Activated naive CD4-positive, alpha-beta T cell treated with anti-CD3 and anti-CD28 coated beads for 36 hours (primary cell): ENCODE results near the gene H6PD. TPM values are rescaled to one million over a fixed set of nuclear protein-coding genes. Genes with fewer than 3 reads are reported as not detected.

Experiments
- CTCF ChIA-PET: fragments of 350-600 bp; sonication (Branson Sonifier 250); formaldehyde crosslinking; loops from one replicate; lab custom pipeline; 2021; ENCODE audit warnings: antibody characterized with exemption; lab: Charles Lee
- DNase-seq: peaks from one replicate; pipeline ENCODE4 v3.0.0-alpha.2; 2020
- H3K27ac Mint-ChIP-seq: one replicate; pipeline ENCODE4 v1.8.0; 2021; ENCODE audit warnings: mild to moderate bottlenecking, mixed read lengths
- H3K27me3 Mint-ChIP-seq: one replicate; pipeline ENCODE4 v1.8.0; 2021; ENCODE audit warnings: low read depth, mixed read lengths
- H3K36me3 Mint-ChIP-seq: one replicate; pipeline ENCODE4 v1.8.0; 2021; ENCODE audit warnings: low read depth, mixed read lengths
- H3K4me1 Mint-ChIP-seq: one replicate; pipeline ENCODE4 v1.8.0; 2021; ENCODE audit warnings: low read depth, mixed read lengths
- H3K4me3 Mint-ChIP-seq: one replicate; pipeline ENCODE4 v1.8.0; 2021; ENCODE audit warnings: mild to moderate bottlenecking, moderate library complexity, mixed read lengths
- H3K9me3 Mint-ChIP-seq: one replicate; pipeline ENCODE4 v1.8.0; 2021; ENCODE audit warnings: mixed read lengths
- intact Hi-C: fragments of 100-400 bp; cut with micrococcal nuclease; formaldehyde crosslinking; loops from one replicate; pipeline ENCODE4 v1.15.1; 2023
- total RNA-seq, 2 experiments: library from RNA; stranded (reverse); gene quantifications; one replicate each; pipeline ENCODE4 v1.2.3, GENCODE V29; 2021

H6PD gene
- total RNA-seq, 2 experiments from 2014 or later = 7.8 to 8.3 TPM

- H3K4me1 Mint-ChIP-seq = peaks cover 18% of the 10 kb centered on the region
- no peaks in the 10 kb centered on the region for H3K36me3 Mint-ChIP-seq
- no peak for DNase-seq
- no peak overlapping the region for H3K4me3 Mint-ChIP-seq
- CTCF ChIA-PET = interaction anchor here (1.1 to 4.6 kb wide), 5 partner anchors 9 to 293 kb away, joined by 3 to 45 read pairs (median 4); no protein-coding TSS in a partner anchor
- intact Hi-C loops = loop anchor here (5.0 kb wide), 1 partner anchor 190 kb away; no protein-coding TSS in a partner anchor
- H3K27ac Mint-ChIP-seq = peak overlapping the region; percentile 47
- no peaks in the 10 kb centered on the region for H3K9me3 Mint-ChIP-seq
- H3K27me3 Mint-ChIP-seq = peaks cover 48% of the 10 kb centered on the region
Observed at GRCh38 chr1:9197186-9198099, 37.1 kb upstream of the H6PD start.

- H3K4me1 Mint-ChIP-seq = peaks cover 28% of the 10 kb centered on the region
- DNase-seq = no peak
- H3K4me3 Mint-ChIP-seq = no peak overlapping the region
- H3K36me3 Mint-ChIP-seq = no peaks in the 10 kb centered on the region
- no peak overlapping the region for H3K27ac Mint-ChIP-seq
- no peaks in the 10 kb centered on the region for H3K9me3 Mint-ChIP-seq
- intact Hi-C loops = loop anchor here (5.0 kb wide), 1 partner anchor 191 kb away; no protein-coding TSS in a partner anchor
- CTCF ChIA-PET = interaction anchor here (4.6 kb wide), 1 partner anchor 89 kb away, joined by 45 read pairs; no protein-coding TSS in a partner anchor
- peaks cover 61% of the 10 kb centered on the region for H3K27me3 Mint-ChIP-seq
Observed at GRCh38 chr1:9198538-9199361, 35.8 kb upstream of the H6PD start.

GRCh38 chr1:9200441-9200840, 34.1 kb upstream of the H6PD start:
- H3K4me1 Mint-ChIP-seq = peaks cover 30% of the 10 kb centered on the region
- H3K27ac Mint-ChIP-seq = no peak overlapping the region
- CTCF ChIA-PET = interaction anchor here (0.9 to 1.8 kb wide), 4 partner anchors 18 to 89 kb away, joined by 3 to 8 read pairs (median 4); no protein-coding TSS in a partner anchor
- intact Hi-C loops = no loop called here
- DNase-seq = no peak
- no peaks in the 10 kb centered on the region for H3K36me3 Mint-ChIP-seq
- no peaks in the 10 kb centered on the region for H3K9me3 Mint-ChIP-seq
- H3K27me3 Mint-ChIP-seq = peaks cover 66% of the 10 kb centered on the region
- no peak overlapping the region for H3K4me3 Mint-ChIP-seq

- intact Hi-C loops = no loop called here
- H3K27me3 Mint-ChIP-seq = peaks cover 75% of the 10 kb centered on the region
- H3K4me1 Mint-ChIP-seq = peaks cover 27% of the 10 kb centered on the region
- no peak overlapping the region for H3K27ac Mint-ChIP-seq
- no peak for DNase-seq
- peak overlapping the region; percentile 21 for H3K4me3 Mint-ChIP-seq
- no peaks in the 10 kb centered on the region for H3K36me3 Mint-ChIP-seq
- H3K9me3 Mint-ChIP-seq = no peaks in the 10 kb centered on the region
- CTCF ChIA-PET = interaction anchor here (0.6 to 1.9 kb wide), 14 partner anchors 19 to 673 kb away, joined by 3 to 8 read pairs (median 4); no protein-coding TSS in a partner anchor
Observed at GRCh38 chr1:9201401-9202239, 33.0 kb upstream of the H6PD start.

GRCh38 chr1:9202240-9202870, 32.2 kb upstream of the H6PD start:
- peaks cover 27% of the 10 kb centered on the region for H3K4me1 Mint-ChIP-seq
- H3K27ac Mint-ChIP-seq = no peak overlapping the region
- intact Hi-C loops = no loop called here
- no peaks in the 10 kb centered on the region for H3K36me3 Mint-ChIP-seq
- peaks cover 75% of the 10 kb centered on the region for H3K27me3 Mint-ChIP-seq
- DNase-seq = no peak
- CTCF ChIA-PET = interaction anchor here (0.6 to 1.9 kb wide), 10 partner anchors 22 to 672 kb away, joined by 3 to 6 read pairs (median 4); no protein-coding TSS in a partner anchor
- H3K9me3 Mint-ChIP-seq = no peaks in the 10 kb centered on the region
- H3K4me3 Mint-ChIP-seq = no peak overlapping the region

GRCh38 chr1:9203511-9203982, 31.0 kb upstream of the H6PD start:
- no peak overlapping the region for H3K4me3 Mint-ChIP-seq
- CTCF ChIA-PET = no interaction called here
- peak; percentile 34 for DNase-seq
- H3K36me3 Mint-ChIP-seq = no peaks in the 10 kb centered on the region
- no peak overlapping the region for H3K27ac Mint-ChIP-seq
- intact Hi-C loops = no loop called here
- H3K9me3 Mint-ChIP-seq = no peaks in the 10 kb centered on the region
- peaks cover 26% of the 10 kb centered on the region for H3K4me1 Mint-ChIP-seq
- peaks cover 66% of the 10 kb centered on the region for H3K27me3 Mint-ChIP-seq

- intact Hi-C loops = no loop called here
- CTCF ChIA-PET = no interaction called here
- H3K4me1 Mint-ChIP-seq = peaks cover 25% of the 10 kb centered on the region
Observed at GRCh38 chr1:9204156-9204720, 30.3 kb upstream of the H6PD start.

GRCh38 chr1:9207086-9207485, 27.5 kb upstream of the H6PD start:
- peaks cover 46% of the 10 kb centered on the region for H3K27me3 Mint-ChIP-seq
- no peaks in the 10 kb centered on the region for H3K36me3 Mint-ChIP-seq
- H3K4me1 Mint-ChIP-seq = peaks cover 14% of the 10 kb centered on the region
- no peaks in the 10 kb centered on the region for H3K9me3 Mint-ChIP-seq
- no peak for DNase-seq
- CTCF ChIA-PET = no interaction called here
- intact Hi-C loops = no loop called here
- H3K27ac Mint-ChIP-seq = no peak overlapping the region
- no peak overlapping the region for H3K4me3 Mint-ChIP-seq

More at GRCh38 chr1:9204156-9204720, 30.3 kb upstream of the H6PD start:
- Mint-ChIP-seq H3K27ac (no peak overlapping the region), H3K27me3 (peaks cover 65% of the 10 kb centered on the region), H3K36me3 (no peaks in the 10 kb centered on the region), H3K4me3 (no peak overlapping the region), H3K9me3 (no peaks in the 10 kb centered on the region)
- no peak for DNase-seq

GRCh38 chr1:9207715-9208114, 26.9 kb upstream of the H6PD start:
- H3K27ac Mint-ChIP-seq = no peak overlapping the region
- H3K4me1 Mint-ChIP-seq = peaks cover 9% of the 10 kb centered on the region
- DNase-seq = no peak
- no peaks in the 10 kb centered on the region for H3K9me3 Mint-ChIP-seq
- H3K27me3 Mint-ChIP-seq = peaks cover 40% of the 10 kb centered on the region
- no peaks in the 10 kb centered on the region for H3K36me3 Mint-ChIP-seq
- no peak overlapping the region for H3K4me3 Mint-ChIP-seq
- CTCF ChIA-PET = no interaction called here
- intact Hi-C loops = no loop called here

- DNase-seq = no peak
- H3K36me3 Mint-ChIP-seq = no peaks in the 10 kb centered on the region
- no peaks in the 10 kb centered on the region for H3K4me1 Mint-ChIP-seq
- H3K27me3 Mint-ChIP-seq = peaks cover 16% of the 10 kb centered on the region
- intact Hi-C loops = no loop called here
- H3K9me3 Mint-ChIP-seq = no peaks in the 10 kb centered on the region
- no peak overlapping the region for H3K4me3 Mint-ChIP-seq
- CTCF ChIA-PET = interaction anchor here (2.0 kb wide), 1 partner anchor 100 kb away, joined by 4 read pairs; no protein-coding TSS in a partner anchor
- no peak overlapping the region for H3K27ac Mint-ChIP-seq
Observed at GRCh38 chr1:9211291-9211811, 23.2 kb upstream of the H6PD start.
